Measurements from ENCODE around the gene FARP2. TPM values are rescaled to one million over a fixed set of nuclear protein-coding genes. Genes with fewer than 3 reads are reported as not detected.

Gene FARP2
- total RNA-seq, 1 experiment from 2014 or later = 49.3 TPM

- ATAC-seq (no peak), DNase-seq (ENCODE audit: low read depth, low spot score) (no peak)
- H4K20me1 ChIP-seq (ENCODE audit: insufficient read depth) = no peaks in the 10 kb centered on the region
- TF ChIP-seq SIN3A (IDR thresholded peaks at IDR 0.05; ENCODE audit: low read depth) = no peak
- no peak overlapping the region for H3K9ac ChIP-seq (ENCODE audit: low read length)
- no peak overlapping the region for H3K27ac ChIP-seq (ENCODE audit: low read depth, low read length)
- no peaks in the 10 kb centered on the region for H3K4me1 ChIP-seq (ENCODE audit: control insufficient read depth in 1 of 2, insufficient read depth in 2 of 2, low read length in 2 of 2)
- H3K27me3 ChIP-seq (ENCODE audit: insufficient read depth, low read length) = no peaks in the 10 kb centered on the region
- no peaks in the 10 kb centered on the region for H3K79me2 ChIP-seq (ENCODE audit: insufficient read depth, low read length)
- H3K36me3 ChIP-seq (ENCODE audit: control insufficient read depth in 1 of 2, insufficient read depth in 2 of 2, low read length in 2 of 2) = peaks cover 6 to 18% of the 10 kb centered on the region in 2 experiments; a peak in 3 of 4 replicates
- no peak overlapping the region for H3K4me2 ChIP-seq (ENCODE audit: low read length)
- CTCF ChIA-PET = no interaction called here
- H3K9me3 ChIP-seq (ENCODE audit: control insufficient read depth in 1 of 2, insufficient read depth in 1 of 2, low read depth in 1 of 2, low read length in 2 of 2) = no peaks in the 10 kb centered on the region
- no peaks in the 10 kb centered on the region for H3K9me2 ChIP-seq (ENCODE audit: insufficient read depth)
- POLR2A ChIA-PET = no interaction called here
- intact Hi-C loops (cut with micrococcal nuclease) = loop anchor here (2.0 kb wide), 1 partner anchor 53 kb away; no protein-coding TSS in a partner anchor
- BruUV-seq (replicated peaks) = no TSS peak
- H2AFZ ChIP-seq (ENCODE audit: low read depth, low read length, poor library complexity, severe bottlenecking) = no peak overlapping the region
- no peak overlapping the region for H3K4me3 ChIP-seq (replicated peaks in 1 of 2; ENCODE audit: low read depth in 1 of 2, low read length in 2 of 2)
- RAD21 ChIA-PET (ENCODE audit: low non-redundant PET in 1 of 2, low total read pairs in 2 of 2, uncharacterized antibody in 2 of 2, unreplicated experiment in 2 of 2) = no interaction called here
Measured at GRCh38 chr2:241441492-241441891, 85.4 kb downstream of the FARP2 start.

DNA sequence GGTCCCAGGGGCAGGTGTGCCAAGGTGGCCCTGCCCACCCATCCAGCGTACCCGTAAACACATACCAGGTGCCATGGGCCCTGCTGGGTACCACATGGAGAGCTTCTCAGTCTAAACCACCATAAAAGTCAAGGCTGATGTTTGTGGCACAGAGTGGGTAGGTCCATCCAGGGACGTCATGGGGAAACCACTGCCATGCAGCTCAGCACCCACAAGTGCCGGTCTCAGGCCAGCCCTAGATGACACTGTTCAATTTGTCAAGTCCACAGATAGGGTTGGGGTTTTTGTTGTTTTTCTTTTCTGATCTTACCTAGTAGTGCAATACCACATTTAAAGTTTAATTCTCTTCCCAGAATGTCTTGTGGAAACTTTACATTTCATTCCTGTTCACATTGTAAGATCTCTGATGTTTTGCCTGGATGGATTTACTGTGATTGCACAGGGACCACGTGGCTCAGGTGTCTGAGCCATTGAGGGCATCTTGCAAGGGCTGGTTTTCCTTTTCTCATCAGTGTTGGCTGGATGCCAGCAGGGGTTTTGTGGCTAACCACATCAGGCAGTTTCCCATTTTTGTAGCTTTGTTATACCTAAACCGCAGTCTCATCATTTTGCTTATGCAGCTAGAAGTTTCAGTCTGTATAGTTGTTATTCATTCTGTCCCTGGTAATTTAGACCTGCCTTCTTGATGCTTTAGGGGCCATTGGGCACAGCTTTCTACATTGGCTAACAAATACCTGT, 87.6 kb downstream of the FARP2 start:
- intact Hi-C loops (cut with micrococcal nuclease) = no loop called here
- ChIA-PET RAD21 (ENCODE audit: low non-redundant PET in 1 of 2, low total read pairs in 2 of 2, uncharacterized antibody in 2 of 2, unreplicated experiment in 2 of 2) (no interaction called here), CTCF (no interaction called here), POLR2A (no interaction called here)
- no peak overlapping the region for H3K4me3 ChIP-seq (replicated peaks in 1 of 2; ENCODE audit: low read depth in 1 of 2, low read length in 2 of 2)
- no peak overlapping the region for H3K27ac ChIP-seq (ENCODE audit: low read depth, low read length)
- no peaks in the 10 kb centered on the region for H3K4me1 ChIP-seq (ENCODE audit: control insufficient read depth in 1 of 2, insufficient read depth in 2 of 2, low read length in 2 of 2)
- no peak overlapping the region for H2AFZ ChIP-seq (ENCODE audit: low read depth, low read length, poor library complexity, severe bottlenecking)
- H3K9ac ChIP-seq (ENCODE audit: low read length) = no peak overlapping the region
- H3K79me2 ChIP-seq (ENCODE audit: insufficient read depth, low read length) = no peaks in the 10 kb centered on the region
- no peaks in the 10 kb centered on the region for H4K20me1 ChIP-seq (ENCODE audit: insufficient read depth)
- ATAC-seq (no peak), DNase-seq (ENCODE audit: low read depth, low spot score) (no peak)
- H3K9me2 ChIP-seq (ENCODE audit: insufficient read depth) = no peaks in the 10 kb centered on the region
- no peak overlapping the region for H3K4me2 ChIP-seq (ENCODE audit: low read length)
- H3K9me3 ChIP-seq (ENCODE audit: control insufficient read depth in 1 of 2, insufficient read depth in 1 of 2, low read depth in 1 of 2, low read length in 2 of 2) = no peaks in the 10 kb centered on the region
- peaks cover 6 to 13% of the 10 kb centered on the region in 2 experiments; a peak in 3 of 4 replicates for H3K36me3 ChIP-seq (ENCODE audit: control insufficient read depth in 1 of 2, insufficient read depth in 2 of 2, low read length in 2 of 2)
- no peaks in the 10 kb centered on the region for H3K27me3 ChIP-seq (ENCODE audit: insufficient read depth, low read length)
- no TSS peak for BruUV-seq (replicated peaks)
- TF ChIP-seq, protein P1, sequence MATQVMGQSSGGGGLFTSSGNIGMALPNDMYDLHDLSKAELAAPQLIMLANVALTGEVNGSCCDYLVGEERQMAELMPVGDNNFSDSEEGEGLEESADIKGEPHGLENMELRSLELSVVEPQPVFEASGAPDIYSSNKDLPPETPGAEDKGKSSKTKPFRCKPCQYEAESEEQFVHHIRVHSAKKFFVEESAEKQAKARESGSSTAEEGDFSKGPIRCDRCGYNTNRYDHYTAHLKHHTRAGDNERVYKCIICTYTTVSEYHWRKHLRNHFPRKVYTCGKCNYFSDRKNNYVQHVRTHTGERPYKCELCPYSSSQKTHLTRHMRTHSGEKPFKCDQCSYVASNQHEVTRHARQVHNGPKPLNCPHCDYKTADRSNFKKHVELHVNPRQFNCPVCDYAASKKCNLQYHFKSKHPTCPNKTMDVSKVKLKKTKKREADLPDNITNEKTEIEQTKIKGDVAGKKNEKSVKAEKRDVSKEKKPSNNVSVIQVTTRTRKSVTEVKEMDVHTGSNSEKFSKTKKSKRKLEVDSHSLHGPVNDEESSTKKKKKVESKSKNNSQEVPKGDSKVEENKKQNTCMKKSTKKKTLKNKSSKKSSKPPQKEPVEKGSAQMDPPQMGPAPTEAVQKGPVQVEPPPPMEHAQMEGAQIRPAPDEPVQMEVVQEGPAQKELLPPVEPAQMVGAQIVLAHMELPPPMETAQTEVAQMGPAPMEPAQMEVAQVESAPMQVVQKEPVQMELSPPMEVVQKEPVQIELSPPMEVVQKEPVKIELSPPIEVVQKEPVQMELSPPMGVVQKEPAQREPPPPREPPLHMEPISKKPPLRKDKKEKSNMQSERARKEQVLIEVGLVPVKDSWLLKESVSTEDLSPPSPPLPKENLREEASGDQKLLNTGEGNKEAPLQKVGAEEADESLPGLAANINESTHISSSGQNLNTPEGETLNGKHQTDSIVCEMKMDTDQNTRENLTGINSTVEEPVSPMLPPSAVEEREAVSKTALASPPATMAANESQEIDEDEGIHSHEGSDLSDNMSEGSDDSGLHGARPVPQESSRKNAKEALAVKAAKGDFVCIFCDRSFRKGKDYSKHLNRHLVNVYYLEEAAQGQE (IDR thresholded peaks at IDR 0.05; ENCODE audit: low read depth) = no peak
- TF ChIP-seq POLR2A (IDR thresholded peaks at IDR 0.05; ENCODE audit: borderline replicate concordance, extremely low read depth, insufficient read depth, insufficient read length) = no peak
- no peak for TF ChIP-seq TCF7L2 (IDR thresholded peaks at IDR 0.05; ENCODE audit: borderline replicate concordance, extremely low read depth, insufficient read depth, insufficient read length)
- TF ChIP-seq, protein P2, sequence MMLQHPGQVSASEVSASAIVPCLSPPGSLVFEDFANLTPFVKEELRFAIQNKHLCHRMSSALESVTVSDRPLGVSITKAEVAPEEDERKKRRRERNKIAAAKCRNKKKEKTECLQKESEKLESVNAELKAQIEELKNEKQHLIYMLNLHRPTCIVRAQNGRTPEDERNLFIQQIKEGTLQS (IDR thresholded peaks at IDR 0.05) = no peak
- TF ChIP-seq SIN3A (IDR thresholded peaks at IDR 0.05; ENCODE audit: low read depth) = no peak
- no peak for TF ChIP-seq SP1 (IDR thresholded peaks at IDR 0.05; ENCODE audit: low read depth)
- no peak for TF ChIP-seq ZBTB33 (IDR thresholded peaks at IDR 0.05; ENCODE audit: extremely low read depth, insufficient replicate concordance, low read length)
- no peak for TF ChIP-seq POLR2AphosphoS5 (IDR thresholded peaks at IDR 0.05; ENCODE audit: low read depth, low read length)
- no peak for TF ChIP-seq YY1 (IDR thresholded peaks at IDR 0.05; ENCODE audit: extremely low read depth, insufficient replicate concordance, low read depth, low read length)
- TF ChIP-seq, protein P3, sequence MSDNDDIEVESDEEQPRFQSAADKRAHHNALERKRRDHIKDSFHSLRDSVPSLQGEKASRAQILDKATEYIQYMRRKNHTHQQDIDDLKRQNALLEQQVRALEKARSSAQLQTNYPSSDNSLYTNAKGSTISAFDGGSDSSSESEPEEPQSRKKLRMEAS (IDR thresholded peaks at IDR 0.05) = no peak

All from HCT116 (cell line).